GM12864 (cell line): ENCODE data around the gene SPEF2.

ENCODE experiments used
- DNase-seq: peaks from one replicate; pipeline ENCODE4 v3.0.0-alpha.2; 2011; ENCODE audit warnings: low read depth
- H3K4me3 ChIP-seq: 2 replicates; pipeline ENCODE4 v1.5.1; 2011; ENCODE audit warnings: mild to moderate bottlenecking, low read depth, low read length, control low read depth
- TF ChIP-seq, protein P1 (sequence below): IDR thresholded peaks from 2 replicates; pipeline ENCODE4 v1.5.1; 2011; ENCODE audit warnings: low read depth, mild to moderate bottlenecking, moderate library complexity, low read length, control low read depth, inconsistent platforms; ENCODE audit errors: missing control alignments

The SPEF2 gene

DNA sequence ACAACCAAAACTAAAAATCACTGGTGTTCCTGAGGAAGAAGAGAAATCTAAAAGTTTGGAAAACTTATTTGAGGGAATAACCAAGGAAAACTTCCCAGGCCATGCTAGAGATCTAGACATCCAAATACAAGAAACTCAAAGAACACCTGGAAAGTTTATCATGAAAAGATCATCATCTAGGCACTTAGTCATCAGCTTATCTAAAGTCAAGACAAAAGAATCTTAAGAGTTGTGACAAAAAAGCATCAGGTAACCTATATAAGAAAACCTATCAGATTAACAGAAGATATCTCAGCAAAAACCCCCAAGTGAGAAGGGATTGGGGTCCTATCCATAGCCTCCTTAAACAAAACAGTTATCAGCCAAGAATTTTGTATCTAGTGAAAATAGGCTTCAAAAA, 17.1 kb upstream of the SPEF2 start:
- TF ChIP-seq, protein P1, sequence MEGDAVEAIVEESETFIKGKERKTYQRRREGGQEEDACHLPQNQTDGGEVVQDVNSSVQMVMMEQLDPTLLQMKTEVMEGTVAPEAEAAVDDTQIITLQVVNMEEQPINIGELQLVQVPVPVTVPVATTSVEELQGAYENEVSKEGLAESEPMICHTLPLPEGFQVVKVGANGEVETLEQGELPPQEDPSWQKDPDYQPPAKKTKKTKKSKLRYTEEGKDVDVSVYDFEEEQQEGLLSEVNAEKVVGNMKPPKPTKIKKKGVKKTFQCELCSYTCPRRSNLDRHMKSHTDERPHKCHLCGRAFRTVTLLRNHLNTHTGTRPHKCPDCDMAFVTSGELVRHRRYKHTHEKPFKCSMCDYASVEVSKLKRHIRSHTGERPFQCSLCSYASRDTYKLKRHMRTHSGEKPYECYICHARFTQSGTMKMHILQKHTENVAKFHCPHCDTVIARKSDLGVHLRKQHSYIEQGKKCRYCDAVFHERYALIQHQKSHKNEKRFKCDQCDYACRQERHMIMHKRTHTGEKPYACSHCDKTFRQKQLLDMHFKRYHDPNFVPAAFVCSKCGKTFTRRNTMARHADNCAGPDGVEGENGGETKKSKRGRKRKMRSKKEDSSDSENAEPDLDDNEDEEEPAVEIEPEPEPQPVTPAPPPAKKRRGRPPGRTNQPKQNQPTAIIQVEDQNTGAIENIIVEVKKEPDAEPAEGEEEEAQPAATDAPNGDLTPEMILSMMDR = no peak
- no peak overlapping the region for H3K4me3 ChIP-seq
- DNase-seq = no peak

DNA sequence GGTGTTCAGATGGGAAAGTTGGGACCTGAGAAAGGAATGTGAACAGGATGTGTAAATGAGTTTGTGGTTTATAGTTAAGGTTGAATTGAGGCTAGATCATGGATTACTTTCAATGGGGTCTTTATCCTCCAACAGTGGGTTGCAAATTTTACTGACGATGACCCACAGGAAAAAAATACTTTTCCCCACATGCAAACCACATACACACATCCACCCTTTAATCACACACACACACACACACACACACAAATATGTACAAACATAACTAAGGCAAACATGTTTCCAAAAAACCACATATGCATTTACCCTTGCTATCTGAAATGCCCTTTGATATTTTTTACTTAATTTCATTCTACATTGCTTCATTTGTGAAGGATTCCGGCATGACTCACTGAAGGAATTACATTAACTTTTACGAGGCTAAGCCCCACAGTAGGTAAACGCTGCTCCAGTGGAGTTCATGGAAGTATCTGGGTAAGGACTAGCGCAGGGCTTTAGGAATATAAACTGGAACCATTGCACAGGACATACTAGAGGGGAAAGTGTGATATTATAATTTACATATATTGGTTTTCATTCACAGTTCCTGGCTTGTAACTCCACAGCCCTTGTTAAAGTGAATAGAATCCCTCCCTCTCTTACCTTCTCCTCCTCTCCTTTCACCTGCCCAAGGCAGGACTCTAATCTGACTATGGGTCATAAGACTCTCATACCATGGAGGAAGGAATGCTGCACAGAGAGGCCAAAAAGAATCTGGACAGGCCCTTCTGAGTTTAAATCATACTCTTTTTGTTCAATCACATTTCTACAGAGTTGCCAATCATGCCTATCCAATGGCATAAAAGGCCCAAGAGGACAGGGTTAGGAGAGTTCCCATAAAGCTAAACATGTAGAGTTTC, 8.5 kb upstream of the SPEF2 start:
- no peak for DNase-seq
- no peak overlapping the region for H3K4me3 ChIP-seq
- TF ChIP-seq, protein P1 = no peak

DNA sequence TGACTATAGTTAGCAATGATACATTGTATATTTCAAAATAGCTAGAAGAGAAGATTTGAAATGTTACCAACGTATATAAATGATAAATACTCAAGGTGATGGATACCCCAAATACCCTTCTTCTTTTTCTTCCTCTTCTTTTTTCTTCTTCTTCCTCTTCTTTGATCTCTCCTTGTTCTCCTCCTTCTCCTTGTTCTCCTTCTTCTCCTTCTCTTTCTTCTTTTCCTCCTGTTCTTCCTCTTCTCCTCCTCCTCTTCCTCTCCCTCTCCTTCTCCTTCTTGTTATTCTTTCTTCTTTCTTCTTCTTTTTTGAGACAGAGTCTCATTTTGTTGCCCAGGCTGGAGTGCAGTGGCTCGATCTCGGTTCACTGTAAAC, 616 bp upstream of the SPEF2 start:
- TF ChIP-seq, protein P1 = no peak
- DNase-seq = no peak
- H3K4me3 ChIP-seq = no peak overlapping the region

DNA sequence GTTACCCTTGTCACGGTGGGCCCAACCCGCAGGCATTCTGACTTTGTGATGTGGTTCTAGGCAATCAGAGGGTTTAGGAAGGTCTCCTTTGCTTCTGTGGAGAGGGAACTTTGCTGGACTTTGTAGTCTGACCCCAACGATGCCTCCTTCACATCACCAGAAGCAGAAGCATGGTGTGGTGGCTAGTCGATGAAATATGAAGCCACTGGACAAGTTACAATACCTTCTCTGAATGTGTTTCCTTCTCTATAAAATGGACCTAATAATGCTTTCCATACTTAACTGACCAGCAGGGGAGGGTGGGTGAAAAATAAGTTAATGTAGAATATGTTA, 607 bp downstream of the SPEF2 start:
- no peak for DNase-seq
- TF ChIP-seq, protein P1 = no peak
- H3K4me3 ChIP-seq = no peak overlapping the region

DNA sequence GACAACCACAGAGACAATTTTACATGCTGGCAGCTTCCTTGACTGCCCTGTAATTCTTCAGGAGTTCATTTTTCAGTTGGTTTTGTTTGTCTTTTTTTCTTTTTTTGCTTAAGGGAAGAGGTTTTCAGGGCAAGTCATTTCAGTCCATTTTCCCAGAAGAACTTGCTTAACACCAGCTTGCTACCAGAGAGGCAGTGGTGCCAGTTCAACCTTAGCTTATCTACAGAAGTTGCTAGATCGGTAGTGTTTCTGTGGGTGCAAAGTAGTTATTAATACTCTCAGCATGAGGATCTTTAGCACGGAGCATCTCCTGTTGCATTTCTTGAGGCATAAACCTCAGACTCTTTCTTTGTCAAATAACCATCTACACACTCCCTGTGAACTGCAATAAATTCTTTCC, 1.1 kb downstream of the SPEF2 start:
- no peak overlapping the region for H3K4me3 ChIP-seq
- DNase-seq = no peak
- TF ChIP-seq, protein P1 = no peak

DNA sequence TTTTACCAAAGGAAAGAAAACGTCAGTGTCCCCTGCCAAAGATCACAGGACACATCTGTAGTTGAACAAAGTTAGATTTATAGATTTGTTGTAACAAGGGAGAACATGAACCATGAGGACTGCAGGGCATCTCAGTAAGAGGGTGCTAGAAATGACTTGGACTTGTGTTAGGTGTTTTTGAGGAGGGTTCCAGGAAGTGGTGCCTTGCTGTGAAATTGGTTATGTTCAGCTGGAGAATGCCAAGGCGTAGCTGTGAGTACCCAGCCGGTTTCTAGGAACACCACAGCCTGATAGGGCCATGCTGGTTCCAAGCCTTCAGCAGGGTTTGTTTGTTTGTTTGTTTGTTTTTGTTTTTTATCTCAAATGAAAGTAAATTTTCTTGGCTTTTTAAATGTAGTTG, 5.3 kb downstream of the SPEF2 start:
- TF ChIP-seq, protein P1 = no peak
- H3K4me3 ChIP-seq = no peak overlapping the region
- no peak for DNase-seq

DNA sequence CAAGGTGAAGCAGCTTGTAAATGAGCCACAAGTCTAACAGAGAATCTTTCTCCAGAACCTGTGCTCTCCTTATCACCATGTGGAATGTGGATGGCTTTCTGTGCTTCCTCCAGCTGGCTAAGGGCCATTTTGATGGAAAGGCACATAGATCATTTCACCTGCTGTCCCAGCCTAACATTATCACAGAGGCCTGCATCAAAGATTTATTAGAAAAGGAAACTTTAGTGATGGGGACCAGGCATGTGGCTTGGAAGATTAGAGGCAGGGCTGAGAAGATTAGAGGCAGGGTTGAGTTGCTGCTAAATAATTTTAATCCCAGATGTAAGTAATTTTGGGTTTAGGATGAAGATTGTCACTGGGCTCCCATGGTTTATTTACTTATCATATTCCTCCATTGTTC, 6.3 kb downstream of the SPEF2 start:
- H3K4me3 ChIP-seq = no peak overlapping the region
- TF ChIP-seq, protein P1 = no peak
- DNase-seq = no peak
